Cardiac muscle cell (in vitro differentiated cells and primary cell): ENCODE data around the gene ILK. TPM values are rescaled to one million over a fixed set of nuclear protein-coding genes. Genes with fewer than 3 reads are reported as not detected.
A peak's percentile ranks its signal among the peaks of the same experiment; 100 is the strongest.

Experiments
- DNase-seq, 2 donors: peaks; one replicate each; pipeline versions ENCODE4 v3.0.0 to v3.0.0-alpha.2; 2010 to 2017; ENCODE audit warnings: low read depth in 1 of 2, low spot score in 1 of 2
- H3K27ac ChIP-seq: fragments of 200-600 bp; sonication (generic); 2 replicates; pipeline ENCODE4 v1.5.1; 2016
- H3K27me3 ChIP-seq: fragments of 200-600 bp; sonication (generic); 2 replicates; pipeline ENCODE4 v1.6.0; 2016; ENCODE audit warnings: control low read depth
- H3K36me3 ChIP-seq: fragments of 200-600 bp; sonication (generic); 2 replicates; pipeline ENCODE4 v1.5.1; 2016; ENCODE audit warnings: control low read depth
- H3K4me1 ChIP-seq: fragments of 200-600 bp; sonication (generic); 2 replicates; pipeline ENCODE4 v1.8.1; 2017; ENCODE audit warnings: low read depth, mild to moderate bottlenecking, mixed run types
- H3K4me3 ChIP-seq: fragments of 200-600 bp; sonication (generic); 2 replicates; pipeline ENCODE4 v1.5.1; 2016; ENCODE audit warnings: mild to moderate bottlenecking
- H3K9me3 ChIP-seq: fragments of 200-600 bp; sonication (generic); 2 replicates; pipeline ENCODE4 v1.5.1; 2017; ENCODE audit warnings: low read depth, mild to moderate bottlenecking, control low read depth
- CTCF ChIP-seq: IDR thresholded peaks from 2 replicates; pipeline ENCODE4 v1.5.1; 2012; ENCODE audit warnings: low read depth, mild to moderate bottlenecking, low read length
- polyA plus RNA-seq: library from polyadenylated mRNA; unstranded; fragments of >200 nt; fragmentation: Nextera tagmentation; extraction: Ambion mirVana; gene quantifications from 2 replicates; pipeline ENCODE4 v1.2.1, GENCODE V29; 2016
- total RNA-seq: library from RNA; depleted of rRNA; stranded (reverse); fragments of >200 nt; gene quantifications from 2 replicates; pipeline ENCODE4 v1.2.3, GENCODE V29; 2016

Gene ILK
- total and polyA plus RNA-seq, 2 experiments from 2014 or later: 221 to 316 TPM

- Histone ChIP-seq H3K27ac (peak overlapping the region; percentile 99), H3K4me3 (no peak overlapping the region), H3K36me3 (peaks cover 34% of the 10 kb centered on the region), H3K4me1 (peaks cover 28% of the 10 kb centered on the region), H3K9me3 (no peaks in the 10 kb centered on the region), H3K27me3 (no peaks in the 10 kb centered on the region)
- TF ChIP-seq CTCF: no peak
- no peak for DNase-seq
Measured at GRCh38 chr11:6608726-6609501, 5.3 kb downstream of the ILK start.

- H3K36me3 ChIP-seq: peaks cover 34% of the 10 kb centered on the region
- H3K27ac ChIP-seq: peak overlapping the region; percentile 99
- TF ChIP-seq CTCF: no peak
- no peaks in the 10 kb centered on the region for H3K9me3 ChIP-seq
- H3K4me3 ChIP-seq: no peak overlapping the region
- no peaks in the 10 kb centered on the region for H3K27me3 ChIP-seq
- peaks cover 27% of the 10 kb centered on the region for H3K4me1 ChIP-seq
- no peak for DNase-seq
Measured at GRCh38 chr11:6609502-6610015, 6.0 kb downstream of the ILK start.

GRCh38 chr11:6610591-6610990 is 7.0 kb downstream of the ILK start:
- DNase-seq: no peak
- Histone ChIP-seq H3K27ac (peak overlapping the region; percentile 99), H3K27me3 (no peaks in the 10 kb centered on the region), H3K9me3 (no peaks in the 10 kb centered on the region), H3K4me3 (no peak overlapping the region), H3K36me3 (peaks cover 34% of the 10 kb centered on the region), H3K4me1 (peaks cover 16% of the 10 kb centered on the region)
- no peak for TF ChIP-seq CTCF

- H3K4me3 ChIP-seq: peak overlapping the region; percentile 60
- H3K4me1 ChIP-seq: peaks cover 11% of the 10 kb centered on the region
- peak in 1 of 2 donors; percentile 30 for DNase-seq
- H3K36me3 ChIP-seq: peaks cover 34% of the 10 kb centered on the region
- H3K27ac ChIP-seq: peak overlapping the region; percentile 99
- no peak for TF ChIP-seq CTCF
- no peaks in the 10 kb centered on the region for H3K27me3 ChIP-seq
- H3K9me3 ChIP-seq: no peaks in the 10 kb centered on the region
Measured at GRCh38 chr11:6611092-6611962, 7.8 kb downstream of the ILK start.

- H3K4me3 ChIP-seq: peak overlapping the region; percentile 60
- H3K36me3 ChIP-seq: peaks cover 34% of the 10 kb centered on the region
- no peak for DNase-seq
- no peaks in the 10 kb centered on the region for H3K9me3 ChIP-seq
- H3K4me1 ChIP-seq: peaks cover 6% of the 10 kb centered on the region
- no peaks in the 10 kb centered on the region for H3K27me3 ChIP-seq
- no peak for TF ChIP-seq CTCF
- H3K27ac ChIP-seq: peak overlapping the region; percentile 99
Measured at GRCh38 chr11:6611963-6612212, 8.3 kb downstream of the ILK start.
